Fibroblast of gingiva (primary cell): ENCODE measurements around the gene SPTBN1.

Experiments used
- DNase-seq: peaks from one replicate; pipeline ENCODE4 v3.0.0-alpha.2; 2011; ENCODE audit warnings: low read depth

SPTBN1 gene

DNA sequence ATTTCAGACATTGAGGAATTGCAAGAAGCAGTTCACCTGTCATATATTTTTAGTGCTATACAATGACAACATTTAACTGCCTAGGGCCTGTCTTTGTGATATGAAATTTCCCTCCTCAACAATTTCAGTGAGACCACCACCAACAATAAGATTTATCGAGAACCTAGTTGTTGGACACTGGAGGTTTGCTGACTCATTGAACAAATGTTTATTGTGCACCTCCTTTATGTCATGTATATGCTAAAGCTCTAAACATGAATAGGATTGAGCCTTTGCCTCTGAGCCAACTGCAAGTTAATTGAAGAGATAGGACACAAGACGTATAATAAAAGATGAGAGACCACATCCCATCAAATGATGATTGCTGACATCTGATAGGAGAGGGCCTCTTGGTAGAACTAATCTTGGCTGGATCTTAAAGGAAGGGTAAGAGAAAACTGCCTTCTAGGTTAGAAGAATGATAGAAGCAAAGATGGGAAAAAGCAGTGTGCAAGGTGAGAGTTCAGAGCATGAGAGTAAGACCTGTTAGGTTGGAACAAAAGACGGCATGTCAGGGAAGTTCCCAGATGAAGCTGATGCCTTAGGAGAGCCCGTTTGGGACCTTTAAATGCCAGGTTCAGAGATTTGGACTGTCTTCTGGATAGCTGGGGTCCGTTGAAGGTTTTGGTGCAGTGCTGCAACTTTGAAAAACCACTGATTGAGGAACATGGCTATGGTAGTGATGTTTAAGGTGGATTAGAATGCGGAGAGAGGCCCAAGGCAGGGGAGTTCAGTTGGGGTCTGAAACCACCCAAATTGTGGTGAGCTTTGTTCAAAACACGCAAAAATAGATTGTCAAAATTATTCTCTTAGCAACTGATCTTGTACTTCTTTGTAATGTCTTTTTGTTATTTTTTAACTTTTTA, 134.3 kb downstream of the SPTBN1 start:
- no peak for DNase-seq

DNA sequence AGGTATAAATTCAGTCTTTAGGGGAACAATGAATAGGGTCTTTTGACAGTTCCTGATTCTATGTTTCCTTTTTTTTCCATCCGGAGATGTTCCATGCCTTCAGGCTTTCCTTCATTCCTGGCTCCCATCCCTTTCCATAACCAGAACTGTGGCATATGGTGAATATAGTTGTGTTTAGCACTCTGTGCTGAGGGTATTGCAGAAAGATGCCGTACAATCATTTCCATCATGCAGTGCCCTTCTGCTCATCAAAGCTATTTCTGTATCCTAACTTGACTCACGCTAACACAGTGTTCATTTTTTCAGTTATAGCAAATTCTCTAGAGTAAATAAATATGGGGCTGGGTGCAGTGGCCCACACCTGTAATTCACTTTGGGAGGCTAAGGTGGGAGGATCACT, 135.4 kb downstream of the SPTBN1 start:
- DNase-seq, result no peak

DNA sequence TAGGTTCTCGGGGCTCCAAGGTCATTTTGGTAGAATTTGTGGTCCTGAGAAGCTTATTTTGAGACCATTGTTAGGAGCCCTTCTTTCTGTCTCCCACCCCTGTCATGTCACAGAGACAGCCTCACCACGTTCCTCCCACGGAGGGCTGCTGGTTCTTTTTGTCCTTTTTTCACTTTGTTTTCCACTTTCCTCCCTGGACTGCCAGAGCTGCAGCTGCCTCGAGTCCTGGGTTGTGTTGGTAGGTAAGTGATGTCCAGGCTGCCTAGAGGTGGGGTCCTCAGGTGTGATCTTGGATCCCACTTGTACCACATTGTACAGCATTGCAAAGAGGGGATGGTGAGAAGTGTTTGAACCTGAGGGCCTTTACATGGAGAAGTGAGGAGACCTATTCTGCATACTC, 137.1 kb downstream of the SPTBN1 start:
- DNase-seq, result no peak

DNA sequence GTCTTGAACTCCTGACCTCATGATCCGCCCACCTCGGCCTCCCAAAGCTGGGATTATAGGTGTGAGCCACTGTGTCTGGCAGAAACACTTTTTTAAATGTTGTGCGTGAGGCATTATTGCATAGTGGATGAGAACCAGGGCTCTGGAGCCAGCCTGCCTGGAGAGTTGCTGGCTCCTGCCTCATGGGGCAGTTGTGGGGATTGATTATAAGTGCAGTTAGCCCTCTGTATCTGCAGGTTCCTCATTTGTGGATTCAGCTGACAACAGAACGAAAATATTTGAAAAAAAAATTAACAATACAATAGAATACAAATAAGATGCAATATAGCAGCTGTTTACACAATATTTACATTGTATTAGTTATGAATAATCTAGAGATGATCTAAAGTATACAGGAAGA, 137.9 kb downstream of the SPTBN1 start:
- DNase-seq, result no peak

DNA sequence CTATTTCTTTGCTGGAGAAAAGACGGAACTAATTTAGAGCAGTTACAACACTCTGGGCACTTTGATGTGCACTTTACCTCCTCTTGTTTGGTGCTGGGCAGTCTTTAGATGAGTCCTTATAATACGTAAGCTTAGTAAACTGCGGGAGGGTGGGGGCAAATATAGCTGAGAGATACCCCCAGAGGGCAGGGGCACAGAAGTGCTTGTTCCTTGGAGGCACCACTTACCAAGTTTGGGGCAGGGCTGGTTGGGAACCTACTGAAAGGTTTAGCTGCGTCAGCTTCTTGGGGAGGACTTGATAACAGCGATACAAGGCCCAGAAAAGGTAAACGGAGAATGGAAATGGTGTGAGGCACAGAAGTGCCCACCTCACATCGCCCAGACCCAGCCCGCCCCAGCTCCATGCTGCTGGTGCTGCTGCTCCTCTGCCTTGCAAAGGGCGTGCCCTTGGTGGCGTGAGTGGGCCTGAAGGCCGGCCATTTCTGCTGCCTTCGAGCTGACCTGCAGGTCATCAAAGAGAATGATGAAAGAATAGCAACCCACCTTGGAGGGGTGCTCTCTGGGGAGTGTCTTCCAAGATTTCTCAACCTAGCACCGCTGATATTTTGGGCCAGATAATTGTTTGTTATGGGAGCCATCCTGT, 139.2 kb downstream of the SPTBN1 start:
- DNase-seq, result no peak

DNA sequence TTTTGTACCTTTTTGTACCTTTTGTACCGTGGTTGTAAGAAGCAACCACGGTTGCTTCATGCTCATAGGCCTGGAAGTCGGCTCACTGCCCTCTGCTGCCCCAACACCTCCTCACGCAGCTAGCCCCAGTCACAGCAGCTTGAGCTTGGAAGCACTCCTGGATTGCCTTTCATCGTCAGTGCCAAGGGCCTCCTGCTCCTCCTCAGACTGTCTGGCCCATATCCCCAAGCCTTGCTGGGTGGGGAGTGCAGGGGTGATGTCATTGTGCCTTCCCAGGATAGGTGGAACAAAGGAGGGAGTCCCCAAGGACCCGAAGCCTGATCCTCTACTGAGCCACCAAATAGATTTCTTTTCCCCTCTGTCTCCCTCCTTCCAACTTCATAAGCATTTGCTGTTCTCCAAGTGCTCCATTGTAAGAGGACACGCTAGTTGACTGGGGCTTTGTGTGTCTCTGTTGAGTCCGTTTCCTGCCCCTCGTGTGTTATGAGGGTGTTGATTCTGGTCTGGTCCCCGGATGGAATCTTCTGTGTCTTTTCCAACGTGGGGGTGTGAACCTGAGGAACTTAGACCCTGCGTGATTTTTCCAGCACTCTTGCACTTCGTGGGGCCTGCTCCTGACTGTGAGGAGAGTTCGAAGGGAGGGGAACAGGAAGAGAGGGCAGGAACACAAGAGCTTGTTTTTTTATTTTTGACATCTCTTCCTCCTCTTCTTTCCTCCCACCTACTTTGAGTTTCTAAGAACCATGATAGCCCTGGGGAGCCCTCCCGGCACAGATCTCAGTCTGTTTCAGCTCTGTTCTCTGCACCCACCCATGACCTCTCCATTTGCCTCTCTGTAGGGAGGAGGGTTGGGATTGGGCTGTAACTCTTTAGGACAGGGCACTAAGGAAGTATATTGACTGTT, 140.1 kb downstream of the SPTBN1 start:
- no peak for DNase-seq

DNA sequence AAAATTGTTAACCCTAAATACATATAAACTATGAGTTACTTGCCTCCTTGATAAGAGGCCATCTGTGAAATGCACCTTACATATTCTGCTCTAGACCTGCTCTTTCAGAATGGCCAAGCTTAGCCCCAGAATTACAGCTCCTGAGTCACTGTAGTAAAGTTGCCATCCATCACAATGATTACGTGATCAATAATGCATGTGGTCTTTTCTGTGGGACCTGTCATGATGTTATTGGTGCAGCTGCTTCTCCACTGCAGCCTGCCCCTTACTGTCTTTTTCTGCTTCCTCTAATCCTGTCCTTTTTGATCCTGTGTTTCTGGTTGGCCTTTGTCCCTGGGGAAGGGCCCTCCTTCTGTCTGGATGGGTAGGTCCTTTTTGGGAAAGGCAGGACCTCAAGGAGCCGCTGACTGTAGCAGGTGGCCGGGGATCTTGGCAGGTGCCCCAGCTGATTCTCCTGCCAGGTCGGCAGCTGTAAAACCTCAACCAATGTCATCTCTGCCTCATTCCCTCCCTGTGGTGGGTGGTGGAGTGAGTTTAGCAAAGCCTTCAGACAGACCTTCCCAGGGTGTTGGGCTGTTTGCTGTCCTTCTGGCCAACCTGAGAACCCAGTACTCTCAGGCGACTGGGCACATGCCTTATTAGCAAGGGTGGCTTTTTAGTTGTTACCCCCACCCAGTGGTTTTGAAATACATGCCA, 141.2 kb downstream of the SPTBN1 start:
- DNase-seq, result no peak

DNA sequence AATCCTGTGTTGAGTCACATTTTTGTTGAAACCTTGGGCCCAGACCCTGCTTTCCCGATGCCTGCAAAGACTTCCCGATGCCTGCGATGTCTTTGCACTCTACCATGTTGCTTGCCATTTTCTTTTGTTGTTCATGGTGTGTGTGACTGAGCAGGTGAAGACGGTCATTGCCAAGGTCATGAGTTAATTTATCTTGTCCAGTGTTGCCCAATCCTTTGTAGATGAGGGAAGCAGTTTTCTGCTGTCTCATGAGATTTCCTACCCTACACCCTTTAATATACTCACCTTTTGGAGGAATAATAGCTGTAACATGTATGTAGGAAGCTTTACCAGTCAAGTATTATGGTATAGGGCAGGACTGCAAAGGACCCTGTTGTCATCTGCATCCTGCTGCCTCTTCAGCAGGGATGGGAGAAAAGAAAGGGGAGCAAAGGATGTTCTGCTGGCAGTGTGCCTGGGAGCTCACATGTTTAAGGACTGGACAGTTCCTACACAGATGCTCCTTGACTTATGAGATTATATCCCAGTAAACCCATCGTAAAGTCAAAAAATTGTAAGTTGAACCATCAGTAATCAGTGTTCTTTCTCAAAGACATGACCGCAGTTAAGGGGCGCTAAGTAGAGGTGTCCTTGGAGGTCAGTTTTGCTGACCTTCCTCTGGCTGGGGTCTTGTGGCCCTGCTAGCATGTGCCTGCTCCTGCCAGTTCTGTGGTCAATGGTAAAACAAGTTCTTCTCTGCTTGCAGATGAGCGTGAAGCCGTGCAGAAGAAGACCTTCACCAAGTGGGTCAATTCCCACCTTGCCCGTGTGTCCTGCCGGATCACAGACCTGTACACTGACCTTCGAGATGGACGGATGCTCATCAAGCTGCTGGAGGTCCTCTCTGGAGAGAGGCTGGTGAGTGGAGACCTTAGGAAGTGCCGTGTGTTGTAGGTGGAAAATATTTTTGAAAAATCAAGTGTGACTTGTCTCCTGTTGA, 142.5 kb downstream of the SPTBN1 start:
- no peak for DNase-seq

DNA sequence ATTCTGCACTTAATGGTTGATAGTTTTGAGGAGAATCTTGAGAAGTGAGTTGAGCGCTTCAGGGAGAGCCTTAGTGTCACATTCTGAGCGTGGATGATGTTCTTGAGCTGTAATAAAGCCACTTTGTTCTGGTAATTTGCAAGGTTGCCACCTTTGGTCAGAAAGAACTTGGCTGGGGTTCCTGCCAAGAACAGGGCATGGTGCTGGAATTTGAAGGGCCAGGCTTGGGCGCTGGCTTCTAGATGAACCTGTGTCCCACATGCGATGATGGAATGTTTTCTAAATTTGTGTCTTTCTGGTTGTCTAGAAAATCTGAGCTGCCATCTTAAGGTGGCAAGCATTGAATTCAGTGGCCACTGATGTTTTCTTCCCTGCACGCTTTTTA, 143.2 kb downstream of the SPTBN1 start:
- DNase-seq, result no peak

DNA sequence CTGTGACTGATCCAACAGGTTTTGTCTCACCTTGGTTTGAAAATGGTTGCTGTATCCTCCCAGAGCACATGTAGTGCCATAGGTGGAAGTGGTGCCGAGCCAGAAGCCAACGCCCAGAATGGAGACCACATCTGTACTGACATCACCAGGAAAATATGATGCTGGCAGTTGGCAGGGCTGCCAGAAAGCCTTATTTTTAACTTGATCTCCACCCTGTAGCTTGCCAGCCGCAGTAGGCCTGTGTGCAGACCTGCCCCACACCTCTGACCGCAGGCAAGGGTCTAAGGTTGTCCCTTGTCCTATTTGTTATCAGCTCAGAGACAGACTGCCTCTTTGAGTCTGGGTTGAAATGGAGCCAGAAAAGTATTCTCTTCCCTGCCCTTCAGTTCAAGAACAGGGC, 143.8 kb downstream of the SPTBN1 start:
- no peak for DNase-seq

DNA sequence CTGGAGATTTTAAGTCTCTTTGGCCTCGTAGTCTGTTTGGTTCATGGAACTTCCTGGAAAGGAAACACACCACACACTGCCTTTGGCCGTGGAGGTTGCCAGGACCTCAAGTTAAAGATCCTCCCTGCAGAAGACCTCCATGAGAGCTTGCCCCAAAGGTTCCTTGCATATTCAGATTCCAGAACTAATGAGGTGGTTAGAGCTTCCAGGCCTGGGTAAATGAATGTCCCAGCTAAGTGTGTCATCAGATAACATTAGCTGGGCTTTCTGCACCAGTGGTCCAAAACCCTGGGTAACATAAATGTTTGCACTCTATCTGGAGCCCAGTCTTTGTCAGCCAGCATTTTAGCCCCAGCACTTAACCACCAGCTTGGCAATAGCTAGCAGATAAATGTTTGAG, 145.2 kb downstream of the SPTBN1 start:
- no peak for DNase-seq

DNA sequence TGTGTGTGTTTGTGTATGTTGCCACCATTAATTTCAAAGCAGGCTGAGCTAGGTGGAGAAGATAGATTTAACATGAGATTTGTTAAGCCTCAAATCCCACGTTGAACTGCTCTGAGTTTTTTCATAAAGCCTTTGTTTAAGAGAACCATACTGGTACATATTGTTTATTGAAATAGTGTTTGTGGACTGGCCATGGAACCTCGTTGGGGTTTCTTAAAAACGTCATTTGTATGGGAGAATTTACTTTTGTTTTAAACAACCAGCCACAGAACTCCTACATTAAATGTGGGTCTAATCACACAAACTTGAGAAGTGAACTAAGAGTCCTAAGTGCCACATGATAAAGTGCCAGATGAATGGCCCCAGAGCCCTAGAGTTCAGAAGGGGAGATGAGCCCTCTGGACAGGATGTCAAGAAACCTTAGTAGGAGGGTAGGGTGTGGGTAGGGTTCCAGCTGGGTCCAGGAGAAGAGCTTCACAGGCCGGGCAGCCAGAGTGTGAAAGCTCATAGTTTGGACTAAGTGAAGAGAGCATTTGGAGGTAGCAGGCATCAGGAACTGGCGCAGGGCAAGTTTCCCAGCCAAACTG, 146.7 kb downstream of the SPTBN1 start:
- no peak for DNase-seq

DNA sequence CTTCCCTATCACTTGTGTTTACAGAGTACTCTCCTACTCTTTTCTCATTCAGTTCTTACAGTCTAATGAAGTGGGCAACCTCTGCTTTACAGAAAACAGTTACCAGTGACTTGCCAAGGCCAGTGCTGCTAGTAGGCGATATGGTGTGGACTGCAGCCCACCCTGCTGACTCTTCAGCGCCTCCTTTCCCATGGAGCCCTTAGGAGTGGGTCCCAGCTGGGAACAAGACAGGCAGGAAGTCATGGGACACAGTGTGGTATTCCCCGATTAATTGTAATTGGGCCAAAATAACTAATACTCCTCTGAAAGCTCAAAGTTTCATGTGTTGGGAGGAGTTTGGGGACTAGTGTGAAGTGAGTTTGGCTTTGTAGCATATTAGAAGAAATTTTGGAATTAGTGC, 147.2 kb downstream of the SPTBN1 start:
- no peak for DNase-seq

DNA sequence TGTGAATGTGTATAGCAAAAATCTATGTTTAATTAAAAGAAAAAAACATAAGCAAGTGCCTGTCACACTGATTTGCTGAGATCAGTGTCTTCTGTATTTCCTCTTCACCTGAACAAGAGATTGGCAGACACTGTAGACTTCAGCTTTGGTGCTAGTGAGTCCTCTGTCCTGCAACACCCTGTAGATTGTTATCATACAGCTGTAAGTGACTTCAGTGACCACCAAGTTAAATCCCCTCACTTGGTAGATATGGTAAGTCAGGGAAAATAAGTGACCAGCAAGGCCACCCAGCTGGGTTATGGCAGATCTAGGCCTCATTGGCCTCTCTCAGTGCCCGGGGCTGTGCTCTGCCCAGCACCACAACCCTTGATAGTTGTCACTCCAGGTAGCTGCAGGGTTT, 147.7 kb downstream of the SPTBN1 start:
- DNase-seq, result no peak

DNA sequence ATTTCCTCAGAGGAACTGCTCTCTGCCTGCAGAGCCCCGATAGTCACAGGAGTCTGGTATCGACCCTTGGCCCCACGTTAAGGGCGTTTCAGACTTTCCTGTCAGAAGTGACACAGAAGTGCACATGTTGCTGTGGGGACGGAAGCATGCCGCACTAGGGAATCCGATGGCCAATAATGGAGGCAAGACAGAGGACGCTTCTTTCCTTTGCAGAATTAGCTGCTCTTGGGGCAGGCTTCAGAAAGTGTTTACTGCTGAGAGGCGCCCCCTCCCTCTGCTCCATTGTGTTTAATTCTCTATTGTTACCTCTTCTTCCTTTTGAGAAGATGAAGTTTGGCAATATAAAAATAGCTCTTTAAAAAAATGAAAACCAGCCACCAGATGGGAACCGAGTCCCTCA, 148.7 kb downstream of the SPTBN1 start:
- no peak for DNase-seq

DNA sequence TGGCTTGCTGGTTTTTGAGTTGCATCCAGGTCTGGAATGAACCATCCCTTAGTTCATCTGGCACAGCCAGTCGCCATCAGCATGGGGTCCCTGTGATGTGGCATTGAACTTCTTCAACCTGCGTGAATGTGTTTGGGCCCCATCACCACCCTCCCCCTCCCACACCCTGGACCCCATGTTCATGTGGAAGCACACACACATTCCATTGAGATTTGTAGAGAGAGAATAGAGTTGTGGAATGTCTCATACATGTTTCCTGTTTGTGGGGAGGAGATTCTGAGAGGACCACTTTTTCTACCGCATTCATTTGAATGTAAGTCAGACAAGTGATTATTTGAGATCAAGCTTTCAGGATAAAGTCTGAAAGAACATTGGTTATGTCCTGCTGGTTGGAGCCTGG, 149.7 kb downstream of the SPTBN1 start:
- no peak for DNase-seq

DNA sequence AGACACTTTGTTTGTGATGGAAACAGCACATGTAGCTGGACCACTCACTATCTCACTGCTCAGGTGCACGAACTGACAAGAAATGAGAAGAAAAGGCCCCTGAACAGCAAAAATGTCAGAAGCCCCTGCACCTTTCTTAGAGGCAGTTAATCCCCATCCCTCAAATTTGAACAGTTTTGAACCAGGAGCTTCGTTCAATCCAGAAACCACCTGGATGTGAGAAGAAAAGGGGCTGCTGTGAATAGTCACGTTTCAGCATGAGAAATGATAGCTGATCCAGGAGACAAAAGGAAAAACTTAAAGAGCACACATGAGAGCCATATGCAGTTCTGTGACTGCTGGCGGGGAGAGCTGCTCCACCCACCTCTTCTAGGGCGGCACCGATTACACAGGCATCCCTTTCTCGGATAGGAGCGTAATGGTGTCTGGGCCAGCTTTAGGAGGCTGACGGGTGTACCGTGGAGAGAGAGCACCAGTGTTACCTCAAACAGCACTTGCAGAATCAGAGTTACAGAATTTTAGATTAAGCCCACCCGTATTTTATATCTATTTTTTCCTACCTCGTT, 150.3 kb downstream of the SPTBN1 start:
- DNase-seq, result no peak

DNA sequence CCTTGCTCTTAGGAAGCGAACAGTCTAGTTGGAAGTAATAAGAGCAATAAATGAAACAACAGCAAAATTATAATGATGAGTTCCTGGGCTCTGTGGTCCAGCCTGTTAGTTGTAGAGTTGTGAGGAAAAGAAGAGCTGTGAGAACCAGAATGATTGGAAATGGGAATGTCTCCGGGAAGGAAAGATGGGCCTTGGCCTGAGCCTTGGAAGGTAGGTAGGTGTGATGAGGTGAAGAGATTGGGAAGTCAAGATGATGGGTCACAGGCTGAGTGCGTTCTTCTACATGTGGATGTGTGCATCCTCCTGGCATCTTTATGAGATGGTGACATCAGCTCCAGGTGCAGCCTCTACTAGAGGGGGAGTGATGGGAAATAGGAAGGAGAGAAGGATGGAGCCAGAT, 152.1 kb downstream of the SPTBN1 start:
- no peak for DNase-seq

DNA sequence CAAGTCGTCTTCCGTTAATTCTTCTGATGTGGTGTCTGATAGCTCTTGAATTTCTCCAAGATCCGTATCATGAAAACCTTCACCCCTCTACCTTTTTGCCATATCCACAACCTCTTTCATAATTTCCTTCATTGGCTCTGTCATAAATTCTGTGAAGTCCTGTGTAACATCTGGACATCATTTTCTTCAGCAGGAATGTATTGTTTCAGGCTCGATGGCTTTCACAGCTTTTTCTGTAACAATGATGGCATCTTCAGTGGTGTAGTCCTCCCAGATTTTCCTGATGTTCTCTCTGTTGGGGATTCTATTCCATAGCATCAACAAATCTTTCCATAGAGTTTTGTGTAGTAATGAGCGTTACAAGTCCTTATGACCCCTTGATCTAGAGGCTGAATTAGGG, 153.1 kb downstream of the SPTBN1 start:
- DNase-seq, result no peak

DNA sequence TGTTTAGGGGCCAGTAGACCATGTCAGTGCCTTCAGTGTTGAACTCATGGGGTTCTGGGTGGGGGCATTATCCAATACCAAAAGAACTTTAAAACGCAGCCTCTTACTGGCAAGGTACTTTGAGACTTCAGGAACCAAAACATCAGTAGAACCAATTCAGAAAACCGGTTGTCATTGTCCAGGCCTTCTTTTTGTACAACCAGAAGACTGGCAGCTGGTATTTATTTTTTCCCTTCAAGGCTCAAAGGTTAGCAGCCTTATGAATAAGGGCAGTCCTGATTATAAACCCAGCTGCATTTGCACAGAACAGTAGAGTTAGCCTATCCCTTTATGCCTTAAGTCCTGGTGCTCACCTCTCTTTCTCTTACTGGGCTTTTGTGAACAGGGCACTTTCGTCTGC, 153.5 kb downstream of the SPTBN1 start:
- DNase-seq, result no peak
